HCT116 (cell line): ENCODE data around the gene SYNGR3. TPM values are rescaled to one million over a fixed set of nuclear protein-coding genes. Genes with fewer than 3 reads are reported as not detected.

Source experiments
- ATAC-seq: fragments of 200-7000 bp; cut with Tn5 transposase; 2 replicates; pipeline ENCODE4 v1.9.1; 2020; ENCODE audit warnings: mild to moderate bottlenecking, moderate library complexity
- BruUV-seq: library from RNA; stranded (reverse); fragments of 400-500 nt; replicated peaks from 2 replicates; lab custom pipeline; 2021; lab: Mats Ljungman, UMichigan
- CTCF ChIA-PET: fragments of 300-600 bp; sonication (Branson Sonifier 250); formaldehyde crosslinking; loops from one replicate; lab custom pipeline; 2021; ENCODE audit warnings: antibody characterized with exemption; lab: Charles Lee
- POLR2A ChIA-PET: fragments of 300-600, 350-600 bp; sonication (Branson Sonifier 250); formaldehyde crosslinking; loops from one replicate; lab custom pipeline; 2021; ENCODE audit warnings: antibody characterized with exemption; lab: Charles Lee
- RAD21 ChIA-PET, 2 experiments: fragments of 300-600 bp; sonication (Branson Sonifier 250); formaldehyde crosslinking; loops; one replicate each; lab custom pipeline; 2023; ENCODE audit warnings: low total read pairs in 2 of 2; ENCODE audit not compliant: uncharacterized antibody in 2 of 2, unreplicated experiment in 2 of 2, low non-redundant PET in 1 of 2; lab: Charles Lee
- DNase-seq: peaks from one replicate; pipeline ENCODE4 v3.0.0-alpha.2; 2010; ENCODE audit warnings: low read depth, low spot score
- H2AFZ ChIP-seq: fragments of 200-600 bp; shearing (Covaris generic), sonication (generic); 2 replicates; pipeline ENCODE4 v1.6.1; 2017; ENCODE audit warnings: low read depth, mixed run types, mixed read lengths, antibody characterized with exemption, low read length; ENCODE audit not compliant: poor library complexity, severe bottlenecking
- H3K27ac ChIP-seq: 2 replicates; pipeline ENCODE4 v1.5.1; 2012; ENCODE audit warnings: low read depth, low read length
- H3K27me3 ChIP-seq: fragments of 200-600 bp; sonication (generic); 2 replicates; pipeline ENCODE4 v1.6.1; 2016; ENCODE audit warnings: mixed run types, low read length, mixed read lengths; ENCODE audit not compliant: insufficient read depth
- H3K36me3 ChIP-seq, 2 experiments: fragments of 200-500 bp in 1 of 2; fragments of 200-600 bp in 1 of 2; sonication (Bioruptor generic) in 1 of 2; sonication (generic) in 1 of 2; 2 replicates each; pipeline versions ENCODE4 v1.5.1 to v1.6.1; 2014 to 2016; ENCODE audit warnings: low read length in 2 of 2, inconsistent platforms in 1 of 2, mixed read lengths in 1 of 2, mixed run types in 1 of 2; ENCODE audit not compliant: insufficient read depth in 2 of 2, control insufficient read depth in 1 of 2
- H3K4me1 ChIP-seq, 2 experiments: fragments of 200-600 bp in 1 of 2; sonication (generic) in 1 of 2; 2 replicates each; pipeline versions ENCODE4 v1.5.1 to v1.6.1; 2012 to 2017; ENCODE audit warnings: low read length in 2 of 2, inconsistent platforms in 1 of 2, mild to moderate bottlenecking in 1 of 2, mixed read lengths in 1 of 2, mixed run types in 1 of 2, moderate library complexity in 1 of 2; ENCODE audit not compliant: insufficient read depth in 2 of 2, control insufficient read depth in 1 of 2
- H3K4me2 ChIP-seq: fragments of 200-600 bp; sonication (generic); 2 replicates; pipeline ENCODE4 v1.6.1; 2017; ENCODE audit warnings: mixed run types, low read length, mixed read lengths
- H3K4me3 ChIP-seq, 2 experiments: fragments of 200-600 bp in 1 of 2; sonication (generic) in 1 of 2; replicated peaks in 1 of 2; 2 replicates each; pipeline ENCODE4 v1.5.1; 2011 to 2016; ENCODE audit warnings: low read length in 2 of 2, control low read depth in 1 of 2, low read depth in 1 of 2, mild to moderate bottlenecking in 1 of 2, mixed read lengths in 1 of 2, mixed run types in 1 of 2
- H3K79me2 ChIP-seq: fragments of 200-600 bp; sonication (generic); 2 replicates; pipeline ENCODE4 v1.6.1; 2017; ENCODE audit warnings: mild to moderate bottlenecking, mixed run types, low read length, moderate library complexity, mixed read lengths; ENCODE audit not compliant: insufficient read depth
- H3K9ac ChIP-seq: fragments of 200-600 bp; sonication (generic); 2 replicates; pipeline ENCODE4 v1.6.1; 2016; ENCODE audit warnings: low read length, mixed read lengths
- H3K9me2 ChIP-seq: fragments of 200-600 bp; sonication (generic), shearing (Covaris generic); 2 replicates; pipeline ENCODE4 v1.6.1; 2017; ENCODE audit warnings: mixed run types, mild to moderate bottlenecking, moderate library complexity; ENCODE audit not compliant: insufficient read depth
- H3K9me3 ChIP-seq, 2 experiments: fragments of 200-500 bp in 1 of 2; fragments of 200-600 bp in 1 of 2; sonication (Bioruptor generic) in 1 of 2; sonication (generic) in 1 of 2; 2 replicates each; pipeline ENCODE4 v1.6.1; 2014 to 2017; ENCODE audit warnings: low read length in 2 of 2, mixed read lengths in 2 of 2, inconsistent platforms in 1 of 2, low read depth in 1 of 2, mild to moderate bottlenecking in 1 of 2, mixed run types in 1 of 2, moderate library complexity in 1 of 2; ENCODE audit not compliant: control insufficient read depth in 1 of 2, insufficient read depth in 1 of 2
- H4K20me1 ChIP-seq: fragments of 200-600 bp; sonication (generic), shearing (Covaris generic); 2 replicates; pipeline ENCODE4 v1.6.1; 2017; ENCODE audit warnings: mixed run types, mild to moderate bottlenecking, moderate library complexity; ENCODE audit not compliant: insufficient read depth
- CEBPB ChIP-seq: IDR thresholded peaks from 2 replicates; pipeline ENCODE4 v1.6.1; 2012; ENCODE audit warnings: low read depth
- ELF1 ChIP-seq: IDR thresholded peaks from 2 replicates; pipeline ENCODE4 v1.6.1; 2012; ENCODE audit warnings: low read depth, borderline replicate concordance
- FOSL1 ChIP-seq: IDR thresholded peaks from 2 replicates; pipeline ENCODE4 v1.6.1; 2012; ENCODE audit warnings: low read depth
- POLR2AphosphoS5 ChIP-seq: IDR thresholded peaks from 2 replicates; pipeline ENCODE4 v1.6.1; 2011; ENCODE audit warnings: mild to moderate bottlenecking, low read depth, low read length, moderate library complexity
- RAD21 ChIP-seq: IDR thresholded peaks from 2 replicates; pipeline ENCODE4 v1.6.1; 2012; ENCODE audit warnings: low read depth, mild to moderate bottlenecking
- SP1 ChIP-seq: IDR thresholded peaks from 2 replicates; pipeline ENCODE4 v1.6.1; 2012; ENCODE audit warnings: low read depth
- TCF7L2 ChIP-seq: IDR thresholded peaks from 2 replicates; pipeline ENCODE4 v1.7.0; 2011; ENCODE audit warnings: borderline replicate concordance, inconsistent platforms; ENCODE audit not compliant: insufficient read depth, insufficient read length; ENCODE audit errors: extremely low read depth
- ZFX ChIP-seq: fragments of 450-650 bp; IDR thresholded peaks from 2 replicates; pipeline ENCODE4 v1.6.1; 2017
- intact Hi-C: fragments of 100-400 bp; cut with micrococcal nuclease; formaldehyde crosslinking; loops from 2 replicates; pipeline ENCODE4 v1.10.0; 2022
- total RNA-seq: library from RNA; stranded (reverse); gene quantifications from one replicate; pipeline ENCODE4 v1.2.1, GENCODE V29; 2021; ENCODE audit not compliant: unreplicated experiment
- TF ChIP-seq, protein P1 (sequence below), 3 experiments: fragments of 200-600 bp in 1 of 3; sonication (generic) in 1 of 3; IDR thresholded peaks in 2 of 3; conservative IDR thresholded peaks in 1 of 3; 2 replicates each; pipeline ENCODE4 v1.5.1; 2012 to 2017; ENCODE audit warnings: low read depth in 2 of 3, low read length in 2 of 3, antibody characterized with exemption in 1 of 3, borderline replicate concordance in 1 of 3, control low read depth in 1 of 3, mild to moderate bottlenecking in 1 of 3, mixed read lengths in 1 of 3, mixed run types in 1 of 3, moderate library complexity in 1 of 3; ENCODE audit not compliant: insufficient read depth in 1 of 3

Gene SYNGR3
- total RNA-seq, 1 experiment from 2014 or later = 11.5 TPM

GRCh38 chr16:1940273-1941161 is 49.3 kb upstream of the SYNGR3 start:
- no peak overlapping the region for H3K9ac ChIP-seq
- BruUV-seq = no TSS peak
- intact Hi-C loops = no loop called here

DNA sequence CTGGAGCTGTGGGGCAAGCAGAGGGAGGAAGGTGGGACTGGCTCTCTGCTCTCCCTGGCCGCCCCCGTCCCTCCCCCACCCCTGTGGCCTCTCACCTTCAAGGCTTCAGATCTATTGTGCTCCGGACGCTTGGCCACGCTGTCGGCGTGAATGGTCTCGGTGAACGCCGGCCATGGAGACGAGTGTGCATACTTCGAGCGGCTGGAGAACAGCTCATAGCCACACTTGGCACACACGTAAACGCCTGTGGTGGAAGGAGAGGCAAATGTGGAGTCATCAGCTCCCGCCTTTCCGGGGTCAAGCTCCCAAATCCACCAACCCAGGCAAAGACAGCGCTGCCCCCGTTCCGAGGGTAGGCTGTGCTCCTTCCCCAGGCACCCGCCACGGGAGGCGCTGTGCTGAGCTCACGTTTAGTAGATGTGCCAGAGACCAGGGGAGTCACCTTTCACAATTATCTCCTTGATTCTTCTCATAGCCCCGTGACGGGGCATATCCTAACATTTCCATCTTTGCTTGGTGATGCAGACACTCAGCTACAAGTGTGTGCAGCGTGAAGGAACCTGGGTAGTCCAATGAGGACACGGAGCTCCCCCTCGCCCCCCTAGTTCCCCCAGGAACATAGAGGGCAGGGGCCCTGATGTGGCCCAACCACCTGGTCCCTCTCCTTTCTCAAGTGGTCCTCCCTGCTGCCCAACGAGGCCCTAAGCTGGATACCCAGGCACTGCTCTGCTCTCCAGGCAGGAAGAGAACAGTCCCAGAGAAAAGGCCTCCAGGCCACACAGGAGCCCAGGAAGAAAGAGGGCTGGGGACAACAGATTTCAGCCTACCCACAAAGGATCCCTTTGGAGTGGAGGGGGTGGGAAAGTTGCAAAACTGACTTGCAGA is 48.4 kb upstream of the SYNGR3 start:
- no TSS peak for BruUV-seq
- ChIA-PET RAD21 (interaction anchor here in 1 of 2 experiments (0.9 kb wide), 1 partner anchor 9 kb away, joined by 3 read pairs; no protein-coding TSS in a partner anchor), POLR2A (interaction anchor here (1.3 kb wide), 1 partner anchor 23 kb away, joined by 3 read pairs; the partner anchor contains the start of gene RPS2), CTCF (interaction anchor here (2.1 kb wide), 1 partner anchor 18 kb away, joined by 4 read pairs; no protein-coding TSS in a partner anchor)
- Histone ChIP-seq H3K27ac (peak overlapping the region; percentile 61), H4K20me1 (no peaks in the 10 kb centered on the region), H3K4me2 (peak overlapping the region; percentile 100), H3K9me3 (no peaks in the 10 kb centered on the region), H3K9ac (peak overlapping the region; percentile 82; the same call in 1 of the 2 replicates), H3K27me3 (no peaks in the 10 kb centered on the region), H3K4me3 (peak overlapping the region; percentile 86 to 87), H3K79me2 (no peaks in the 10 kb centered on the region), H3K4me1 (peaks cover 14 to 26% of the 10 kb centered on the region in 2 experiments), H3K9me2 (no peaks in the 10 kb centered on the region), H2AFZ (no peak overlapping the region), H3K36me3 (peaks cover 5 to 6% of the 10 kb centered on the region in 2 experiments; a peak in 3 of 4 replicates)
- TF ChIP-seq, protein P1, sequence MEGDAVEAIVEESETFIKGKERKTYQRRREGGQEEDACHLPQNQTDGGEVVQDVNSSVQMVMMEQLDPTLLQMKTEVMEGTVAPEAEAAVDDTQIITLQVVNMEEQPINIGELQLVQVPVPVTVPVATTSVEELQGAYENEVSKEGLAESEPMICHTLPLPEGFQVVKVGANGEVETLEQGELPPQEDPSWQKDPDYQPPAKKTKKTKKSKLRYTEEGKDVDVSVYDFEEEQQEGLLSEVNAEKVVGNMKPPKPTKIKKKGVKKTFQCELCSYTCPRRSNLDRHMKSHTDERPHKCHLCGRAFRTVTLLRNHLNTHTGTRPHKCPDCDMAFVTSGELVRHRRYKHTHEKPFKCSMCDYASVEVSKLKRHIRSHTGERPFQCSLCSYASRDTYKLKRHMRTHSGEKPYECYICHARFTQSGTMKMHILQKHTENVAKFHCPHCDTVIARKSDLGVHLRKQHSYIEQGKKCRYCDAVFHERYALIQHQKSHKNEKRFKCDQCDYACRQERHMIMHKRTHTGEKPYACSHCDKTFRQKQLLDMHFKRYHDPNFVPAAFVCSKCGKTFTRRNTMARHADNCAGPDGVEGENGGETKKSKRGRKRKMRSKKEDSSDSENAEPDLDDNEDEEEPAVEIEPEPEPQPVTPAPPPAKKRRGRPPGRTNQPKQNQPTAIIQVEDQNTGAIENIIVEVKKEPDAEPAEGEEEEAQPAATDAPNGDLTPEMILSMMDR (IDR thresholded peaks at IDR 0.05 in 2 of 3, conservative IDR thresholded peaks at IDR 0.05 in 1 of 3; ENCODE audit: borderline replicate concordance in 1 of 3, insufficient read depth in 1 of 3, low read depth in 2 of 3, low read length in 2 of 3) = peak in 2 of 3 experiments; percentile 2 to 30; a peak in 1 of 6 replicates
- no peak for TF ChIP-seq SP1
- ATAC-seq (no peak), DNase-seq (no peak)
- intact Hi-C loops = no loop called here

More at GRCh38 chr16:1940273-1941161, 49.3 kb upstream of the SYNGR3 start:
- H3K4me1 ChIP-seq = peaks cover 17 to 30% of the 10 kb centered on the region in 2 experiments
- no peaks in the 10 kb centered on the region for H3K9me3 ChIP-seq
- DNase-seq = no peak
- CTCF ChIA-PET = interaction anchor here (2.1 kb wide), 1 partner anchor 17 kb away, joined by 4 read pairs; no protein-coding TSS in a partner anchor
- H3K27ac ChIP-seq = no peak overlapping the region; the same call in 1 of the 2 replicates
- no peak overlapping the region for H3K4me3 ChIP-seq
- POLR2A ChIA-PET = interaction anchor here (0.9 to 1.3 kb wide), 2 partner anchors 24 kb away, joined by 3 read pairs; partner anchors contain the start of gene RPS2
- ATAC-seq = no peak
- H4K20me1 ChIP-seq = no peaks in the 10 kb centered on the region
- no peaks in the 10 kb centered on the region for H3K79me2 ChIP-seq
- RAD21 ChIA-PET = interaction anchor here in 1 of 2 experiments (0.7 kb wide), 1 partner anchor 53 kb away, joined by 3 read pairs; no protein-coding TSS in a partner anchor
- H3K36me3 ChIP-seq = peaks cover 5 to 6% of the 10 kb centered on the region in 2 experiments; a peak in 3 of 4 replicates
- H3K27me3 ChIP-seq = no peaks in the 10 kb centered on the region
- TF ChIP-seq CEBPB (no peak), RAD21 (no peak), TCF7L2 (no peak), FOSL1 (no peak), ZFX (no peak), ELF1 (no peak), POLR2AphosphoS5 (no peak)
- TF ChIP-seq, all 23 proteins: peak for 0
- Histone ChIP-seq H3K9me2 (no peaks in the 10 kb centered on the region), H3K4me2 (no peak overlapping the region), H2AFZ (no peak overlapping the region)
